Measurements from ENCODE around the gene VAT1. TPM values are rescaled to one million over a fixed set of nuclear protein-coding genes. Genes with fewer than 3 reads are reported as not detected.
A peak's percentile ranks its signal among the peaks of the same experiment; 100 is the strongest.

Gene VAT1
- total and polyA plus RNA-seq, 9 of the 15 experiments (the other 6 are each of a cell fraction or from before 2014, with no cell fraction given) = 29.4 to 153 (median 66.7) TPM

GRCh38 chr17:43051969-43052368 lies 29.8 kb upstream of the VAT1 start:
- DNase-seq (ENCODE audit: extremely low read depth in 1 of 4, low spot score in 3 of 4) = no peak
- in situ Hi-C loops (cut with MboI) = no loop called here
- CTCF ChIA-PET (ENCODE audit: low intra/inter-chr PET ratio) = no interaction called here

GRCh38 chr17:43044024-43044423 lies 21.8 kb upstream of the VAT1 start:
- no peaks in the 10 kb centered on the region for H3K9me1 ChIP-seq (ENCODE audit: control insufficient read depth, insufficient read depth, low read length)
- intact Hi-C loops (cut with micrococcal nuclease) = no loop called here
- ATAC-seq (no peak), FAIRE-seq (no peak), DNase-seq (ENCODE audit: extremely low read depth in 1 of 4, low spot score in 3 of 4) (no peak)
- in situ Hi-C loops (cut with MboI) = no loop called here
- ChIA-PET POLR2A (interaction anchor here (0.5 to 1.0 kb wide), 3 partner anchors 17 to 115 kb away, joined by 3 to 5 read pairs (median 4); no protein-coding TSS in a partner anchor), CTCF (ENCODE audit: low intra/inter-chr PET ratio) (no interaction called here)
- H3K4me1 ChIP-seq (replicated peaks in 1 of 2; ENCODE audit: control insufficient read depth in 2 of 2, insufficient read depth in 2 of 2, low read length in 2 of 2) = peaks cover 0 to 5% of the 10 kb centered on the region in 2 experiments; a peak in 3 of 5 replicates
- no peaks in the 10 kb centered on the region for H3K27me3 ChIP-seq (ENCODE audit: control insufficient read depth in 2 of 2, insufficient read depth in 2 of 2, low read length in 2 of 2)
- no peak overlapping the region for H3K4me3 ChIP-seq
- H2AFZ ChIP-seq (ENCODE audit: low read depth, low read length) = no peak overlapping the region
- BruUV-seq (replicated peaks) = no TSS peak
- H3K4me2 ChIP-seq (ENCODE audit: insufficient read depth, low read length) = no peak overlapping the region
- no peaks in the 10 kb centered on the region for H3K79me2 ChIP-seq (ENCODE audit: control insufficient read depth, insufficient read depth, low read length)
- H3K27ac ChIP-seq (ENCODE audit: extremely low read depth, low read depth, low read length) = no peak overlapping the region
- no peaks in the 10 kb centered on the region for H4K20me1 ChIP-seq (replicated peaks; ENCODE audit: control insufficient read depth, insufficient read depth, low read length)
- peaks cover 55% of the 10 kb centered on the region for H3K36me3 ChIP-seq (ENCODE audit: control insufficient read depth, insufficient read depth, low read length)
- H3K9me3 ChIP-seq (replicated peaks; ENCODE audit: control insufficient read depth, insufficient read depth, low read depth, low read length) = no peaks in the 10 kb centered on the region
- WGBS (ENCODE audit: insufficient coverage, low coverage, missing lambda C conversion rate) = 65% methylated on average over 4 of the region's 4 CpGs
- H3K9ac ChIP-seq (ENCODE audit: insufficient read depth in 1 of 2, low read depth in 2 of 2, low read length in 2 of 2) = no peak overlapping the region
- TF ChIP-seq ARID3A (IDR thresholded peaks at IDR 0.05; ENCODE audit: borderline replicate concordance, low read depth, low read length) (no peak), SETDB1 (IDR thresholded peaks at IDR 0.05; ENCODE audit: low read length) (no peak), POLR2B (IDR thresholded peaks at IDR 0.05; ENCODE audit: low read depth, partially characterized antibody) (no peak), USF1 (CRISPR knock-in tag; IDR thresholded peaks at IDR 0.05) (no peak), RBM25 (IDR thresholded peaks at IDR 0.05; ENCODE audit: low read depth, low read length, severe bottlenecking) (peak; percentile 66), ZBTB12 (CRISPR knock-in tag; IDR thresholded peaks at IDR 0.05) (no peak), BCOR (IDR thresholded peaks at IDR 0.05) (0 out of 2 replicates have a peak, but pooled peaks have one; percentile 18), HDAC6 (IDR thresholded peaks at IDR 0.05; ENCODE audit: low read depth, low read length) (no peak)

More at GRCh38 chr17:43051969-43052368, 29.8 kb upstream of the VAT1 start:
- no peak for FAIRE-seq
- Histone ChIP-seq H3K36me3 (ENCODE audit: control insufficient read depth, insufficient read depth, low read length) (peaks cover 81% of the 10 kb centered on the region), H2AFZ (ENCODE audit: low read depth, low read length) (no peak overlapping the region), H3K9me3 (replicated peaks; ENCODE audit: control insufficient read depth, insufficient read depth, low read depth, low read length) (no peaks in the 10 kb centered on the region), H3K27me3 (ENCODE audit: control insufficient read depth in 2 of 2, insufficient read depth in 2 of 2, low read length in 2 of 2) (no peaks in the 10 kb centered on the region), H3K9me1 (ENCODE audit: control insufficient read depth, insufficient read depth, low read length) (no peaks in the 10 kb centered on the region), H3K4me2 (ENCODE audit: insufficient read depth, low read length) (no peak overlapping the region), H3K79me2 (ENCODE audit: control insufficient read depth, insufficient read depth, low read length) (no peaks in the 10 kb centered on the region), H3K27ac (ENCODE audit: extremely low read depth, low read depth, low read length) (no peak overlapping the region), H3K9ac (ENCODE audit: insufficient read depth in 1 of 2, low read depth in 2 of 2, low read length in 2 of 2) (no peak overlapping the region), H3K4me3 (no peak overlapping the region), H3K4me1 (replicated peaks in 1 of 2; ENCODE audit: control insufficient read depth in 2 of 2, insufficient read depth in 2 of 2, low read length in 2 of 2) (no peaks in the 10 kb centered on the region), H4K20me1 (replicated peaks; ENCODE audit: control insufficient read depth, insufficient read depth, low read length) (no peaks in the 10 kb centered on the region)
- ATAC-seq = no peak
- intact Hi-C loops (cut with micrococcal nuclease) = no loop called here
- TF ChIP-seq ZNF444 (CRISPR knock-in tag; IDR thresholded peaks at IDR 0.05) (no peak), ZNF277 (CRISPR knock-in tag; IDR thresholded peaks at IDR 0.05; ENCODE audit: borderline replicate concordance) (no peak), DDX20 (tag; IDR thresholded peaks at IDR 0.05; ENCODE audit: low read depth) (no peak)
- 92% methylated on average over 1 of the region's 1 CpG for WGBS (ENCODE audit: insufficient coverage, low coverage, missing lambda C conversion rate)
- POLR2A ChIA-PET = no interaction called here
- no TSS peak for BruUV-seq (replicated peaks)

Measured in K562 (cell line).